Prostate gland (tissue), 2 donors: ENCODE measurements around the gene PWWP2B. TPM values are rescaled to one million over a fixed set of nuclear protein-coding genes. Genes with fewer than 3 reads are reported as not detected.

Source experiments
- DNase-seq: peaks from one replicate; pipeline ENCODE4 v3.0.0-alpha.2; 2019; ENCODE audit warnings: low spot score
- H3K27ac ChIP-seq, 2 donors: fragments of 200-600 bp; sonication (generic); 2 replicates each; pipeline ENCODE4 v1.5.1; 2017 to 2019
- H3K27me3 ChIP-seq: fragments of 200-600 bp; sonication (generic); replicated peaks from 2 replicates; pipeline ENCODE4 v1.5.1; 2019; ENCODE audit not compliant: insufficient read depth
- H3K36me3 ChIP-seq, 2 donors: fragments of 200-600 bp; sonication (generic); 1 replicate in 1 of 2; 2 replicates in 1 of 2; pipeline versions ENCODE4 v1.5.1 to v1.8.1; 2017 to 2019
- H3K4me1 ChIP-seq: fragments of 200-600 bp; sonication (generic); replicated peaks from 2 replicates; pipeline ENCODE4 v1.5.1; 2019
- H3K4me3 ChIP-seq, 2 donors: fragments of 200-600 bp; sonication (generic); 2 replicates each; pipeline ENCODE4 v1.5.1; 2017 to 2019
- H3K9me3 ChIP-seq: fragments of 200-600 bp; sonication (generic); 2 replicates; pipeline ENCODE4 v1.5.1; 2017
- POLR2A ChIP-seq: fragments of 450-650 bp; IDR thresholded peaks from one replicate; pipeline ENCODE4 v1.6.1; 2016; ENCODE audit warnings: antibody characterized with exemption, mild to moderate bottlenecking
- POLR2AphosphoS5 ChIP-seq: sonication (generic); formaldehyde crosslinking; IDR thresholded peaks from one replicate; pipeline ENCODE4 v1.6.1; 2017; ENCODE audit warnings: antibody characterized with exemption
- WGBS: methylation state at CpG from one replicate; pipeline ENCODE4 v1.1.5; 2018; 5-methylcytosine and 5-hydroxymethylcytosine counted together
- intact Hi-C: fragments of 100-400 bp; cut with DNase I; formaldehyde crosslinking; loops from one replicate; pipeline ENCODE4 v1.14.2; 2022
- total RNA-seq, 2 donors: library from RNA; depleted of rRNA; stranded (reverse); fragments of >200 nt; gene quantifications; one replicate each; pipeline ENCODE4 v1.1.0, GENCODE V29; 2016
- TF ChIP-seq, protein P1 (sequence below), 4 experiments: fragments of 200-600 bp in 2 of 4; fragments of 450-650 bp in 2 of 4; sonication (generic) in 2 of 4; IDR thresholded peaks; 1 replicate in 3 of 4; 2 replicates in 1 of 4; pipeline ENCODE4 v1.5.1; 2016 to 2019; ENCODE audit warnings: antibody characterized with exemption in 4 of 4, mild to moderate bottlenecking in 2 of 4, moderate library complexity in 2 of 4

PWWP2B gene
- total RNA-seq, 2 donors from 2014 or later, result 27.5 to 36.6 TPM

DNA sequence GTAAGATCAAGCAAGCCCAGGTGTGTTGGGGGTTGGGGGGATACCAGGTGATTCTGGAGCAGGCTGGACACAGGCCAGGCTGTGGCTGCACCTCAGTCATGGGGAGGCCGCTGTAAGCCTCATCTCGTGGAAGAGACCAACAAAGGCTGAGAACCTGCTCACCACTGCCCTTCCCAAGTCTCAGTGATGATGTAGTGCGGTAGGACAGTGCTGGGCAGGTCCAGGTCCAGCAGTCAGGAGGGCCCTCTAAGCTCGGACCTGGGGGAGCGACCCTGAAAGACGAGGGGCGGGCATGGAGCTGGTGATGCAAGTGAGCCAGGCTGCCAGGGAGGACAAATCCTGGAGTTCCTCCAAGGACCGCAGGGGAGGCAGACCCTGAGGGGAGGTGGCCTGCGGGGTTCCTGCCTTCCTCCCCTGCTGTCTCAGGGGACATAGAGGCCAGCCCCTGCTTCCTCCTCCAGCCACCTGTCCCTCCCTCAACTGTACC lies 3.3 kb upstream of the PWWP2B start:
- WGBS, result 75% methylated on average over 9 of the region's 9 CpGs

DNA sequence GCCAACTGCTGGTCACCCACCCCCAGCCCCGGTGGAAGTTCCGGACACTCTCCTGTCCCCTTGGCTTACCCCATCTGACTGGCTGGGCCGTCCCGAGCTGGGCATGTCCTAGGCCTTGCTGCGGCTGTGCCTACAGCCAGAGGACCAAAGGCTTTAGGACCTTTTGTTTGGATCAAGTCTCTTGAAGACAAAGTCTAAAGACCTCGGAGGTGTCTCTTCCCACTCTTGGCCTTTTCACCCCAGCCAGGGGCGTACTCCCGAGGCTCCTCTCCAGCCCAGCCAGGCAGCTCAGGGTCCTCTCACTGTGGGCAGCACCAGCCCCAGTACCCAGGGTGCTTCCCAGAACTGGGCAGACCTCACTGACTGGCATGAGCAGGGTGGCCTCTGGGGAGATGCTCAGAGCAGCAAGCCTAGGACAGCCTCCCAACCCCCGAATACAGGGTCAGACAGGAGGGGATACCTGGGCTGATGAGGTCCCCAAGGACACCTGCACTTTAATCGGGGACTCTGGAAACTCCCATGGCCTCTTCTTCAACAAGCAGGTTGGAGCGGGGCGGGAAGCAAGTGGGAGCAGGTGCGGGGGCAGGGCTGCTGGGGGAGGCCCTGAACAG lies 2.7 kb upstream of the PWWP2B start:
- Histone ChIP-seq H3K4me1 (peaks cover 12% of the 10 kb centered on the region), H3K4me3 (no peak overlapping the region), H3K27ac (no peak overlapping the region), H3K36me3 (no peaks in the 10 kb centered on the region), H3K9me3 (no peaks in the 10 kb centered on the region), H3K27me3 (no peaks in the 10 kb centered on the region)
- WGBS, result 85% methylated on average over 13 of the region's 13 CpGs
- TF ChIP-seq POLR2AphosphoS5 (no peak), POLR2A (no peak)
- TF ChIP-seq, protein P1, sequence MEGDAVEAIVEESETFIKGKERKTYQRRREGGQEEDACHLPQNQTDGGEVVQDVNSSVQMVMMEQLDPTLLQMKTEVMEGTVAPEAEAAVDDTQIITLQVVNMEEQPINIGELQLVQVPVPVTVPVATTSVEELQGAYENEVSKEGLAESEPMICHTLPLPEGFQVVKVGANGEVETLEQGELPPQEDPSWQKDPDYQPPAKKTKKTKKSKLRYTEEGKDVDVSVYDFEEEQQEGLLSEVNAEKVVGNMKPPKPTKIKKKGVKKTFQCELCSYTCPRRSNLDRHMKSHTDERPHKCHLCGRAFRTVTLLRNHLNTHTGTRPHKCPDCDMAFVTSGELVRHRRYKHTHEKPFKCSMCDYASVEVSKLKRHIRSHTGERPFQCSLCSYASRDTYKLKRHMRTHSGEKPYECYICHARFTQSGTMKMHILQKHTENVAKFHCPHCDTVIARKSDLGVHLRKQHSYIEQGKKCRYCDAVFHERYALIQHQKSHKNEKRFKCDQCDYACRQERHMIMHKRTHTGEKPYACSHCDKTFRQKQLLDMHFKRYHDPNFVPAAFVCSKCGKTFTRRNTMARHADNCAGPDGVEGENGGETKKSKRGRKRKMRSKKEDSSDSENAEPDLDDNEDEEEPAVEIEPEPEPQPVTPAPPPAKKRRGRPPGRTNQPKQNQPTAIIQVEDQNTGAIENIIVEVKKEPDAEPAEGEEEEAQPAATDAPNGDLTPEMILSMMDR (IDR thresholded peaks at IDR 0.05), result no peak
- intact Hi-C loops, result loop anchor here (5.0 to 10.0 kb wide), 2 partner anchors 128 to 250 kb away; no protein-coding TSS in a partner anchor
- DNase-seq, result no peak

More for the DNA sequence above, 3.3 kb upstream of the PWWP2B start:
- H3K9me3 ChIP-seq, result no peaks in the 10 kb centered on the region
- no peaks in the 10 kb centered on the region for H3K36me3 ChIP-seq
- intact Hi-C loops, result loop anchor here (5.0 to 10.0 kb wide), 2 partner anchors 129 to 251 kb away; no protein-coding TSS in a partner anchor
- no peaks in the 10 kb centered on the region for H3K27me3 ChIP-seq
- H3K4me1 ChIP-seq, result peaks cover 8% of the 10 kb centered on the region
- DNase-seq, result no peak
- no peak overlapping the region for H3K4me3 ChIP-seq
- H3K27ac ChIP-seq, result no peak overlapping the region
- no peak for TF ChIP-seq POLR2AphosphoS5
- TF ChIP-seq POLR2A, result no peak
- TF ChIP-seq, protein P1 (IDR thresholded peaks at IDR 0.05), result no peak

DNA sequence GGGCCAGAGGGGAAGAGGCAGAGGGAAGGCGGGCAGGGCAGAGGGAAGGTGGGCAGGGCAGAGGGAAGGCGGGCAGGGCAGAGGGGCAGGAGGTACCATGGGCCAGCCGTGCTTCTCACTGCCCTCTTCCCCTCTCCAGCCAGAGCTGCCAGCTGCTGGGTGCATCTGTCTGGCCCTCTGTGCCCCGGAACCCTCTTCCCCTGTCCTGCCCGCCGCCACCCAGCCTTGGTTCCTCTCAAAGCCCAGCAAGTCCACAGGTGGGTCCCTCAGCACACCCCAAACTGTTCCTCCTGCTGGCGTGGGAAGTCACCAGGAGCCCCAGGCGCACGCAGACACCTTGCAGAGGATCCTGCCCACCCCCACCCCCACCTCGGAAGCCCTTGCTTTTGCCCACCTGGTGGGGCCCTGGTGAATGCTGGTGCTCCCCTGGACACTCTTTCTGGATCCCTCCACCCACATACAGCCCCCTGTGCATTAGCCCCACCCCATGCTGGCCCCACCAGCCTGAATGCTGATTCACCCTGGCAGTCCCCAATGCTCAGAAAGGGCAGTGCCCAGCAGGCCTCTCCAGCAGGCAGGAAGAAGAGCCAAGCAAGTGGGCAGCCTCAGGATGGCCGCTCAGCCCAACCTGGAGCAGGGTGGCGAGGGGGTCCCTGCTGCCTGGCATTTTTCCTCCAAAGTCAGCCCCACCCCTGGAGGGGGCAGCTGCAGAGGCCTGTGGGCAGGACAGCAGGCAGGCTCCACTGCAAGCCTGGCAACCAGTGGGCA lies 1.9 kb upstream of the PWWP2B start:
- Histone ChIP-seq H3K27ac (peak overlapping the region; percentile 90 to 97), H3K9me3 (no peaks in the 10 kb centered on the region), H3K27me3 (no peaks in the 10 kb centered on the region), H3K4me1 (peaks cover 18% of the 10 kb centered on the region), H3K4me3 (no peak overlapping the region), H3K36me3 (no peaks in the 10 kb centered on the region)
- intact Hi-C loops, result loop anchor here (5.0 to 10.0 kb wide), 2 partner anchors 127 to 250 kb away; no protein-coding TSS in a partner anchor
- no peak for DNase-seq
- TF ChIP-seq POLR2AphosphoS5, result no peak
- no peak for TF ChIP-seq POLR2A
- TF ChIP-seq, protein P1 (IDR thresholded peaks at IDR 0.05), result no peak
- 79% methylated on average over 12 of the region's 12 CpGs for WGBS

DNA sequence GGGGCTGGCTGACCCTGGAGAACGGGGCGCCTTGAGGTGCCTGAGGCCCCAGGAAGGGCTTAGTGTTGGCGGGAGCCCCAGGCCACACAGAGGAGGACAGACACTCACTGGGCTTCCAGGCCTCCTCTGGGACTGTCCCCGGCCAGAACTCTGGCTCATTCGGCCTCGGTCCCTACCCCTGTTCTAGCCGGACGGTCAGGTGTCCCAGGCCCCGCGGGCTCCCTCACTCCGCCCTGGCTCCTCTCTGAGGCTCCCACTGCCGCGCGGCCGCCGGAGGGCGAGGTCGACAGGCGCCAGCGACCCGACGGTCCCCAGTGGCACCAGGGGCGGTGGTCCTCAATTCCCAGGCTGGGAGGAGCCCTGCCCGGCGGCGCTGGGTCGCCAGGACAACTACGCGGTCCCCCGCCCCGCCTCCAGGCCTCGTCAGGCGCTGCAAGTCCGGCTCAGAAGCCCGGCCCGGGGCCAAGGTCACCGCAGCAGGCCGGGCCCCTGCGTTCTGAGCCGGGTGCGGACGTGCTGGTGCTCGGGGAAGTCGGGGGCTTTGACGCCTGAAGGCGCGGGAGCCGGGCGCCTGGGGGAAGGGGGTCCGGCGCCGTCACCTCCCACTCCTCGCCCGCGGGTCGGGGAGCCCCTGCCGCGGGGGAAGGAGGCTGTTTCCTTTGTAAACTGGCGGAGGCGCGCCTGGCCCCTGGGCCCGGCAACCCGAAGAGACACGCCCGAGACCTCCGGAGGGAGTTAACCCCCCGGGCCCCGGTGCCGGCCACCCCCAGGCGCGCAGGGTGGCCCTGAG lies 1.1 kb upstream of the PWWP2B start:
- Histone ChIP-seq H3K36me3 (no peaks in the 10 kb centered on the region), H3K9me3 (no peaks in the 10 kb centered on the region), H3K4me3 (peak overlapping the region; percentile 71 to 87), H3K27me3 (no peaks in the 10 kb centered on the region), H3K4me1 (peaks cover 20% of the 10 kb centered on the region), H3K27ac (peak overlapping the region; percentile 90 to 97)
- TF ChIP-seq POLR2A (peak; percentile 51), POLR2AphosphoS5 (no peak)
- TF ChIP-seq, protein P1 (IDR thresholded peaks at IDR 0.05), result peak in 2 of 4 experiments; percentile 24 to 26
- 17% methylated on average over 38 of the region's 71 CpGs for WGBS
- no peak for DNase-seq
- intact Hi-C loops, result loop anchor here (2.0 to 10.0 kb wide), 2 partner anchors 57 to 249 kb away; no protein-coding TSS in a partner anchor
